Duodenal mucosa (tissue), 2 donors: ENCODE data around the gene TNNT3.
"Not testable (repeated sequence)": the region's sequence is repeated elsewhere in the genome, so short reads cannot be mapped to it uniquely, and the experiment has no call there.

Source experiments
- H3K27ac ChIP-seq: one replicate; pipeline ENCODE4 v1.7.0; 2013; ENCODE audit warnings: low read depth, low read length
- H3K27me3 ChIP-seq, 2 donors: one replicate each; pipeline ENCODE4 v1.7.0; 2013; ENCODE audit warnings: low read length in 2 of 2, control low read depth in 1 of 2; ENCODE audit not compliant: insufficient read depth in 2 of 2, control insufficient read depth in 1 of 2
- H3K36me3 ChIP-seq, 2 donors: one replicate each; pipeline ENCODE4 v1.7.0; 2013; ENCODE audit warnings: low read length in 2 of 2, control low read depth in 1 of 2; ENCODE audit not compliant: insufficient read depth in 2 of 2, control insufficient read depth in 1 of 2
- H3K4me1 ChIP-seq, 2 donors: one replicate each; pipeline ENCODE4 v1.7.0; 2013; ENCODE audit warnings: low read length in 2 of 2, control low read depth in 1 of 2; ENCODE audit not compliant: insufficient read depth in 2 of 2, control insufficient read depth in 1 of 2
- H3K4me3 ChIP-seq, 2 donors: one replicate each; pipeline ENCODE4 v1.7.0; 2013; ENCODE audit warnings: low read length in 2 of 2, low read depth in 1 of 2
- H3K9ac ChIP-seq, 2 donors: one replicate each; pipeline ENCODE4 v1.7.0; 2013; ENCODE audit warnings: low read length in 2 of 2, low read depth in 1 of 2
- H3K9me3 ChIP-seq, 2 donors: one replicate each; pipeline ENCODE4 v1.7.0; 2013; ENCODE audit warnings: low read length in 2 of 2, control low read depth in 1 of 2; ENCODE audit not compliant: control insufficient read depth in 1 of 2

Gene TNNT3

DNA sequence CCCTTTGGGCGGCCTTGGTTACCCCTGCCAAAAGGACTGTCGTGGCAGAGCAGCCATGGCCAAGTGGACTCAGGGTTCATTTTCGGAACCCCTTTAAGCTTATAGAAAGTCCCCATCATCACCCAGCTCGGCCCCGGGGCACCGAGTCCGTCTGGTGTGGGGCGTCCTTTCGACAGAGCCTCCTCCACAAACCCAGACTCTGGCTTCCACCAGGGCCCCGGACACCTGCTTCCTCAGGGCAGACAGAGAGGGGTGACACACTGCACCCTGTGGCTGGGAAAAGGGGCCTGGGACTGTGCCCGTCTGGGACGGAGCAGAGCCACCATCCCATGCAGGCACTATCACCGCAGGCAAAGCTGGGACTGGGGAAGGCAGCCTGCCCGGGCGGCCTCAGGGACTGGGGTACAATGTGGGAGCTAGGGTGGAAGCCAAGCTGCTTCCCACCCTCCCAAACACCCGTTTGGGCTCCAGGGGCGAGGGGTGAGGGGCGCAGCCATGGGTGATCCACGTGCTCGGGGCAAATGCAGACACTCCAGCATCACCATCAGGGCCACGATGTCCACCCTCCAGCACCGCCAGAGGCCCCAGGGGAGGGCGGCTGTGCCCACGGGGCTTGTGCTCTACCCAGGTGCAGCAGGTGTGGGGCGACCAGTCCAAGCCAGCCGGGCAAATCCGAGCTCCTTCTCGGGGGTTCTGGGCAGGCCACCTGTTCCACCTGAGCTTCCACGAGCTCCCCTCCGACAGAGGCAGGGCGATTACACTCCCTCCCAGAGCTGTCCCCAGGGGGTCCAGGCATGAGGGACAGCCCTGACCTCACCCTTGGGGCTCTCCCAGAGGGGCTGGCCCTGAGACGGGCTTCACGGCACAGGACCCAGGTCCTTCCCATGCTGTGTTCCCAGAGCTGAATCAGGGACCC, 15.9 kb downstream of the TNNT3 start:
- Histone ChIP-seq H3K9me3 (no peaks in the 10 kb centered on the region), H3K27me3 (no peaks in the 10 kb centered on the region), H3K4me1 (no peaks in the 10 kb centered on the region), H3K4me3 (no peak overlapping the region), H3K9ac (no peak overlapping the region), H3K36me3 (no peaks in the 10 kb centered on the region), H3K27ac (no peak overlapping the region)

DNA sequence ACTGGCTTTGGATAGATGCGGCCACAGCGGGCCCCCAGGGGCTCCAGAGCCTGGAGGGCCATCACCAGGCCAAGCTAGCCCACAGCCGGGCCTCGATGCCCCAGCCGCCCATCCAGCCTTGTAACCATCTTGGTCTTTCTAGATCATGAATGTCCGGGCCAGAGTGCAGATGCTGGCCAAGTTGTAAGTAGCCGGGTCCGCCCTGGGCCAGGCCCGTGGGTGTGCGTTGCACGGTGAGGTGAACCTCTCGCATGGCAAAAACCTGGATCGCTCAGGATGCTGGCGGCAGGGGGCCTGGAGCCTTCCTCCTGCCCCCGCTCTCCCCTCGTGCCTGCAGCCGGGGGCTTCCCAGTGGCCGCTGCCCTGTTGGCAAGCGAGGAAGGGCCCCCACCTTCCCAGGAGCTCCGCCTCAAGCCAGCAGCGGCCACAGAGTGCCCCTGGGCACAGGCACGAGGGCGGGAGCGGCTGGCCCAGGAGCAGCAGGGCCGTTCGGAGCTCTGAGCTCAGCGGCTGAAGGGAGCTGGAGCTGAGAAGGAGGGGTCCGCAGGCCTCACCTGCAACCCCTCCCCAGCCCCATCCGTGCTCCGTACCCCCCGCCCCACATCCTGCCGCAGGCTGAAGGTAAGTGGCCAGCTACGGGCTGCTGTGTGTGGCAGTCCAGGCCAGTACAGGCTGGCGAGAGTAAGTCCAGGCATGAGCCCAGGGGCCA, 16.7 kb downstream of the TNNT3 start:
- no peak overlapping the region for H3K27ac ChIP-seq
- no peak overlapping the region for H3K4me3 ChIP-seq
- no peak overlapping the region for H3K9ac ChIP-seq
- H3K9me3 ChIP-seq = no peaks in the 10 kb centered on the region
- H3K27me3 ChIP-seq = no peaks in the 10 kb centered on the region
- H3K4me1 ChIP-seq = no peaks in the 10 kb centered on the region
- no peaks in the 10 kb centered on the region for H3K36me3 ChIP-seq

DNA sequence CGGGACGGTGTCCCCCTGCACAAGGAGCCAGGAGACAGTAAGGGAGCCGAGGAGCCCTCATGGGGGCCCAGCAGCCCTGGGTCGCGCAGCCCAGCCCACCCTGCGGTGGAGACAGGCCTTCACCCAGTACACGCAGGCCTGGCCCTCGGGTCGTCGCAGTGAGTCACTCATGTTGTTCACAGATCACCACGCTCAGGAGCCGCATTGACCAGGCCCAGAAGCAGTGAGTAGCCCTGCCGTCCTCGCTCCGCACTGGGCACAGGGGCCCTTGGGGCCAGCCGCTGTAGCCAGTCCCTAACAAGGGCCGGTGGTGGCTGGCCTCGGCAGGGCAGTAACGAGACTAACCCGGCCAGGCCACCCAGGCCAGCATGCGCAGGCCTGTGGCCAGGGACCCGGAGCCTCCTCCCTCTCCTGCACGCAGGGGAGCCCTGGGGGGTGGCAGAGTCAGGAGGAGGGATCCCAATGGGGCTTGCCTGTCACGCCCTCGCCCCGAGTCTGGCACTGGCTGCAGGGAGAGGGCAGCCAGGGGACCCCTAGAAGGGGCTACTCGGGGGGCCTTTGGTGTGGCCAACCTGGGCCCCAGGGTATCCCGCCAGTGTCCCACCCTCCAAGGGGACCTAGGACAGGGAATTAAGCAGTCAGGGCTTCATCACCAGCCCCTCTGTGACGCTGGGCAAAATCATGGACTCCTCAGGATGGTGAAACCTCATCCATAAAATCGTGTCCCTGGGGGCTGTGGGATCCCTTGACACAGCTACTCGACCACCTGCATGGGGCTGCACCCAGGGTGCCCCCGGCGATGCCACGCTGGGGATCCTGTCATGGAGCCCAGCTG, 17.5 kb downstream of the TNNT3 start:
- H3K4me3 ChIP-seq = no peak overlapping the region
- H3K9me3 ChIP-seq = no peaks in the 10 kb centered on the region
- no peaks in the 10 kb centered on the region for H3K27me3 ChIP-seq
- H3K36me3 ChIP-seq = no peaks in the 10 kb centered on the region
- no peaks in the 10 kb centered on the region for H3K4me1 ChIP-seq
- H3K9ac ChIP-seq = no peak overlapping the region
- no peak overlapping the region for H3K27ac ChIP-seq

DNA sequence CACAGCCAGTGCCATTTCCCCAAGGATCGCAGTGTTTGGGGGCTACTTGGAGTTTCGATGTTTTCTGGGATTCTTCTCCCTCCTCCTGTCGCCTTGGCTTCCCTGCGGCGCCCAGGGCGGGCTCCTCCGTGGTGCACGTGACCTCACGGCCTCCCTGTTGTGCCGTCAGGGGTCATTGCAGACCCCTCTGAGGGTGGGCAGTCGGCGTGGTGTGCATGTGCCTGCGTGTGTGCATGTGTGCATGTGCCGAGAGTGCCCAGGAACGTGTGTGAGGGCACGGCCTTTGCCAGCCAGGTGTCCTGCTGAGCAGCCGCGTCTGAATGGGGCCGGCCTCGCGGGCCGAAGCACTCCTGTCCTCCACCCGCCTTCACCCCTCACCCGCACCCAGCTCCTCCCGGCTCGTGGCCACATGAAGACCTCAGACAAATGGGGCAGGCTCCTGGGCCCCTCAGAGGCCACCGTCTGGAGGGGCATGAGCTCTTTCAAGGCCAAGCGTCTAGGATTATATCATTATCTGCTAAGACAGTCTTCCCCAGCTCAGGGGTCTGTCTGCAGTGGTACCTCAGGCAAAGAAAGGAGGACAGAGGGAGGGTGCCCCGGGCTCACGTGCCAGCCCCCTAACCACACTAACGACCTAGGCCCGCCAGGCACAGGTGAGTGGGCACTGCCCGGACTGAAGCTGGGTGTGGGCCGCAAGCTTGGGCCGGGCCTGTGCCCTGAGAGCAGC, 18.3 kb downstream of the TNNT3 start:
- Histone ChIP-seq H3K9ac (no peak overlapping the region), H3K4me1 (no peaks in the 10 kb centered on the region), H3K4me3 (no peak overlapping the region), H3K9me3 (no peaks in the 10 kb centered on the region), H3K27ac (no peak overlapping the region), H3K36me3 (no peaks in the 10 kb centered on the region), H3K27me3 (no peaks in the 10 kb centered on the region)

DNA sequence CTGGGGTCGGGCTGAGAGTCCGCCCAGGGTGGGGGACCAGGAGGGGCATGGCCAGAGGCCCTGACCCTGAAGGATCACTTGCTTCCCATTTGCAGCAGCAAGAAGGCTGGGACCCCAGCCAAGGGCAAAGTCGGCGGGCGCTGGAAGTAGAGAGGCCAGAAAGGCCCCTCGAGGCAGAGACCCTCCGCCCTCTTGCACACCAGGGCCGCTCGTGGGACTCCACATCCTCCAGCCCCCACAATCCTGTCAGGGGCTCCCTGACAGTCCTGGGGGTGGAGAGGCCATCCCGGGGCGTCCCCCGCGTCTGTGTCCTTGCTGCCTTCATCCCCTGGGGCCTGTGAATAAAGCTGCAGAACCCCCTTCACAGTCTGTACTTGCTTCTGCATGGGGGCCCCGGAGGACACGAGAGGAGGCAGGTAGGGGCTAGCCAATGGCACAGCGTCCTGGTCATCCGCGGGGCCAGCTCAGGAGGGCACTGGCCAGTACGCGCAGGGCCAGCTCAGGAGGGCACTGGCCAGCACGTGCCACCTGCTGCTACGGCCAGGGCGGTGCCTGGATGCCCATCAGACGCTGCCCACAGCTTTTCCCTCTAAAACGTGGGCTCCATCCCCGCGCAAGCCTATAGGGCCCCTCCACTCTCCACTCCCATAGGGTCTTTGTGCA, 19.0 kb downstream of the TNNT3 start:
- Histone ChIP-seq H3K9me3 (no peaks in the 10 kb centered on the region), H3K27ac (no peak overlapping the region), H3K4me1 (no peaks in the 10 kb centered on the region), H3K9ac (no peak overlapping the region), H3K36me3 (no peaks in the 10 kb centered on the region), H3K27me3 (no peaks in the 10 kb centered on the region), H3K4me3 (no peak overlapping the region)

DNA sequence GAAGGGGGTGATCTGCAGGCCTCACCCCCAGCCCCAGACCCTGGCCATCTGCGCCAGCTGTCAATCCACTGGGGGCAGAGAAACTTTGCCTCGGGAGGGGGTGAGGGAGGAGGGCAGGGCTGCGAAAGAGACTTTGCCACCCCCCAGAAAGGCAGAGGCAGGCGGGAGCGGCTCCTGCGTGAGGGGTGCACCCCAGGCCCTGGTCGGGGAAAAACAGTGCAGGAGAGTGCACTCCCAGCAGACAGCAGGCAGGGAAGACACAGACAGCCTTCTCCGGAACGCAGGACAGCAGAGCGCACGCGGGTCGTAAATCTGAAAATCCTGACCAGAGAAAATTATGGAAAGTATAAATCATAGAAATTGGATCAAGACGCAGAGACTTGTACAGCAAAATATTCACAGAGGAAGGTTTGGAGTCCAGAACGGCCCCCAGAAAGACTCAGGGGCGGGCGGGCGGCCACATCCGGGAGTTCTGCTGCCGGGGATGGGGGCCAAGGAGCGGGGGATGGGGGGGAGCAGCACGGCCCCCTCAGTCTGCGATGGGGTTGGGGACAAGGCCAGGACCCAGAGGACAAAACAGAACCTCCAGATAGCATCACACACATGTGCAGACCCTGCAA, 19.6 kb downstream of the TNNT3 start:
- Histone ChIP-seq H3K4me1 (no peaks in the 10 kb centered on the region), H3K9me3 (no peaks in the 10 kb centered on the region), H3K36me3 (no peaks in the 10 kb centered on the region), H3K4me3 (no peak overlapping the region), H3K27ac (no peak overlapping the region), H3K9ac (no peak overlapping the region), H3K27me3 (no peaks in the 10 kb centered on the region)

DNA sequence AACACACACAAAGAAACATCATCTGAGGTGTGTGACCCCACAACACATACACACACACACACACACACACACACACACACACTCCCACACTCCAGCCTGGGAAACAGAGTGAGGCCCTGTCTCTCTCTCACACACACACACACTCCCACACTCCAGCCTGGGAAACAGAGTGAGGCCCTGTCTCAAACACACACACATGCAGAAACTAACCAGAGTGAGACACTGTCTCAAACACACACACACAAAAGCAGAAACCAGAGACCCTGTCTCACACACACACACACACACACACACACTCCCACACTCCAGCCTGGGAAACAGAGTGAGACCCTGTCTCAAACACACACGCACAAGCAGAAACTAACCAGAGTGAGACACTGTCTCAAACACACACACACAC, 20.3 kb downstream of the TNNT3 start:
- H3K4me3 ChIP-seq, H3K9ac ChIP-seq, H3K27me3 ChIP-seq, H3K36me3 ChIP-seq, H3K4me1 ChIP-seq, H3K27ac ChIP-seq, H3K9me3 ChIP-seq: not testable (repeated sequence)

DNA sequence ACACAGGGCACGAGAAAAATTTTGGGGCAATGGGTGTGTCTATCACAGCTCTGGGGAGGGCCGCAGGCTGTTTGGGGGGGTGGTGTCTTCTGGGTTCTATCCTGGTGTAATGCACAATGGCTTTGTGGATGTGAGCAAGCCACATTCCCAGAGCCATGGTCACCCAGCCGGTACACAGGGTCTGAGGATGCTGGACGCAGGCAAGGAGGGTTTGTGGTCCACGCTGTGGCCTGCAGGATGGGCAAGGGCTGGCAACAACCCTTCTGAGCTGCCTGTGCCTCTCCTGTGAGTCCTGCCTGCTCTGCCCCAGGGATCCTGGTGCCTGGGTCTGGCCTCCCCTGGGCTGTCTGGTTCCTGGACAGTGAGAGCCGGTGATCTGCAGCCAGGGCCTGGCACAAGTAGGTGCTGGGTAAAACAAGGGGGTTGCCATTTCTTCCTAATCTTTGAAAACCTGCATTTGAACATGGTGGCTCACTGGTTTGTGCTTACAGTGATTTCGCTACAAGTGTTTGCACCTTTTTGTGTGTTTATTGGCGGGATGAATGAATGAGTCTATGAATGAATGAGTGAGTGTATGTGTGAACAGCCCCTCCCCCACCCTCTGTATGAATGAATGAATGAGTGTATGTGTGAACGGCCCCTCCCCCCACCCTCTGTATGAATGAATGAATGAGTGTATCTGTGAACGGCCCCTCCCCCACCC, 23.2 kb downstream of the TNNT3 start:
- no peaks in the 10 kb centered on the region for H3K27me3 ChIP-seq
- H3K27ac ChIP-seq = no peak overlapping the region
- H3K4me1 ChIP-seq = no peaks in the 10 kb centered on the region
- H3K4me3 ChIP-seq = no peak overlapping the region
- H3K9me3 ChIP-seq = no peaks in the 10 kb centered on the region
- H3K9ac ChIP-seq = no peak overlapping the region
- H3K36me3 ChIP-seq = no peaks in the 10 kb centered on the region

DNA sequence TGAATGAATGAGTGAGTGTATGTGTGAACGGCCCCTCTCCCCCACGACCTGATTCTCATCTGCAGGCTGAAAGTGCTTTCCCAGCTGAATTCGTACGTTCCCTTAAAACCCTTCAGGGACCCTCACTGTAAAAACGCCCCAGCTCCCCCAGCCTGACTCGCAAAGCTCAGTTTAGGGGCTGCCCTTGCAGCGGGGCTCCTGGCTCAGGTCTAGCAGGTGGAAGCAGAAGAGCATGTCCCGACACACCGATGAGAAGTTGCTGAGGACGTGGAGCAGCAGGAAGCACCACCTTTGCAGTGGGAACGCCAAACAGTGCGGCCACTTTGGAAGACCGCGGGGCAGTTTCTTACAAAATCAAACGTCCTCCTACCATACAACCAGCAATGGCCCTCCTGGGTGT, 24.1 kb downstream of the TNNT3 start:
- H3K4me1 ChIP-seq = no peaks in the 10 kb centered on the region
- H3K4me3 ChIP-seq = no peak overlapping the region
- no peaks in the 10 kb centered on the region for H3K27me3 ChIP-seq
- H3K27ac ChIP-seq = no peak overlapping the region
- H3K9me3 ChIP-seq = no peaks in the 10 kb centered on the region
- H3K9ac ChIP-seq = no peak overlapping the region
- no peaks in the 10 kb centered on the region for H3K36me3 ChIP-seq
